HG03520 (cell line): Measurements from ENCODE around the gene RRBP1.

ENCODE experiments used
- ATAC-seq: cut with Tn5 transposase; IDR thresholded peaks from one replicate; pipeline ENCODE4 v1.9.1; 2021; ENCODE audit warnings: mild to moderate bottlenecking, moderate library complexity; ENCODE audit not compliant: unreplicated experiment

The RRBP1 gene

DNA sequence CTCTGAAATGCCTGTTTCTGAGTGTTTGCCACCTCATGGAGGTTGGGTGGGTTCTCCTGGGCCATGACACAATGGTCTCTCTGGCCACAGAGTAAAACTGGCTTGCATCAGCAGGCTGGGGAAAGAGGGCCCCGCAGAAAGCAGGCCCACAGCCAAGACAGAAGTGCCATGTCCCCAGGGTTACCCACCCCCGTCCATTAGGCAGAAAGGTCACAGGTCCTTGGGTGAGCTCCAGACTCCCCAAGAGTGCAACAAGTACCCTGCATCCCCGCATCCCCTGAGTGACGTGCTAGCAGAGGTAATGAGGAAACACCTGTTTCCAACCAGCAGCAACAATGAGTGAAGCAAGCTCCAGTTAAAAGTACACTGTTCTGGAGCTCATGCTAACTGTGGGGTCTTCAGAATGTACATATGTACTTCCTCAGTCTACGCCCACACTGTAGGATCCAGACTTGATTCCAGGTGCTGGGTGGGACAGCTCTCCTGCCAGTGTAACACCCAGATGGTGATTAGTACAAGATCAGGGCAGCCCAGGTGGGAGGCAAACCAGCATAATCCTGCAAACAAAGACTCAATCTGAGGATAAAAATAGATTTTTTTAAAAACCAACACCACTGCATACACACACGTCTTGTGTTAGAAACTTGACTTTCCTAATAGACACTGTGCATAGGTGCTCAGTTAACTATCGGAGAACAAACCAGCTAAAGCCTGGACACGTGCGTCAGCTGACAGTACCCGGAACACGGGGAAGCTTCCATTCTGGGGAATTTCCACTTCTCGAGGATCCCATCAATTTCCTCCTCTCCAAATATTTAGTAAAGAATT is 31.5 kb downstream of the RRBP1 start:
- no peak for ATAC-seq

DNA sequence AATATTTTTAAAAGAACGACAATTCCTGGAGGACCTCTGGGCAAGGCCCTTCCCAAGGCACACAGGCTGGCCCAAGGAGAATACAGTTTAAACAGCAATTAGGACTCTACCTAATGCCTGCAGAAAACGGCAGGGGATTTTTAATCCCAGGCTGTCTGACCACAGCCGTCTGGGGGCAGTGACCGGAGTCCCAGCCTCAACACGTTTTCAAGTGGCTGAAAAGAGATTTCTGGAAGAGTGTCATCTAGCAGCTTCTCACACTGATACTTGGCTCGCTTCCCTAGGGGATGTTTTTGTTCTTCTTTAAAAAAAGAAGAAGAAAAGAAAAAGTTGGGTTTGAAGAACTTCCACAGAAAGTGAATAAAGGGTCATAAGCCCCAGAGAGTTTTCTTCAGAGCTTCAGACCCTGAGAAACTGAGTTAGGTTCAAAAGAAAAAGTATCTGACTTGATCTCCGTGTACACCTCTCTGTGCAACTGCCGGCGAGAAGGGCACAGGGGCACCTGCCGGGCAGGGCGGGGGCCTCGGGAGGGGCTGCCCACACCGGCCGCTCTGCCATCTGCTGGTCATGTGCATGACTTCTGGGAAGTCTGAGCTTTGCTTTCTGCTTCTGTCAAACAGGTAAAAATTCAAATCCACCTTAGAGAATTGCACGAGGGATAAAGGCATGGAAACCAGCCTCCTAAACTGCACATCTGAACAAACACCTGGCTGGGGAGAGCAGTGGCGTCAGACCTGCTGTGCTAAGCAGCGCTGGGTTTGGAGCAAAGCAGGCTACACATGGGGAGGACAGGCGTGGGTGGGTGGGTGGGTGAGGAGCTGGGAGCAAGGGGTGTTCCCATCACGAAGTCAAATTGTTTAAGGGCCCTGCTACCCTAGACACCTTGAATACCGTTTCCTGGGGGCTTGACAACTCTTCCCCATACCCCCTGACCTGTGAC is 33.0 kb downstream of the RRBP1 start:
- ATAC-seq = no peak

- no peak for ATAC-seq
These were observed 33.8 kb downstream of the RRBP1 start for GRCh38 chr20:17648315-17648646.

DNA sequence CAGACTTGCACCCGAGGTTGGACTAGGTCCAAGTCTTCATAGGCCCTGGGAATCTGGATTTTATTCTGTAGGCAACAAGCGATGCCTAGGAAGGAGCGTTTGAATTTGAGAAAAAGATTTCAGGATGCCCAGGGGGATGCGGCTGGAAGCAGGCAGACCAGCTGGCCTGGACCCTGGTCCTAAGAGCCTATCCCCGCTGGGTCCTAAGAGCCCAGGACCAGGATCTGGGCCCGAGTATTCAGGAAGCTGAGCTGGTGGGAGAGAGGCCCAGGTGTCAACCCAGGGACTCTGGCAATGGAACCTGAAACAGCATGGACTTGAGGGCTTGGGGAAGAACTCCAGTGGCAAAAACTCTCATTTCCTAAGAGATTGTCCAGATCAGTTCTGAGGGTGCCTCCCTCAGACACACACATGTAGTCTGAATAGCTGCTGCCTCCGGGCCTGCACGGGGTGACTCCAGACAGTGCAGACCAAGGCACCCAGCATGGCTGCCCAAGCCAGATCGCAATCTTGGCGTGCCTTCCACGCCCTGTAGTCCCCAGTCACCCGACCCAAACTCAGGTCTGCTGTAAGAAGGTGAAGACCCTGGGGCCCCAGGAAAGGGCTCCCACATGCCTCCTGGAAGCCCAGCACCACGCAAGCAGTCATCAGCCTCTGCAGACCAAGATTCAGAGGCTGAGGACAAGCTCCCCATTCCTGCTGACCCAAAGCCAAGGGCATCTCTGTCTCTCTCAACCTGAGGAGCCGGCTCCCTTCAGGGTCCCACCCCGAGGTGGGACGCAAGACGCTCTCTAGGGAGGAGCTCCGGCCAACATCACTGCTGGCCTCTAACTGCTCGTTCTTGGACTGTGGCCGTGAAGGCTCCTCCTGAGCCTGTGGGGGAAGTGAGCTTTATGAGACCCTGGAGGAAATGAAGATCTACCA is 34.4 kb downstream of the RRBP1 start:
- ATAC-seq = no peak

GRCh38 chr20:17646961-17647301 is 35.1 kb downstream of the RRBP1 start:
- ATAC-seq = no peak

DNA sequence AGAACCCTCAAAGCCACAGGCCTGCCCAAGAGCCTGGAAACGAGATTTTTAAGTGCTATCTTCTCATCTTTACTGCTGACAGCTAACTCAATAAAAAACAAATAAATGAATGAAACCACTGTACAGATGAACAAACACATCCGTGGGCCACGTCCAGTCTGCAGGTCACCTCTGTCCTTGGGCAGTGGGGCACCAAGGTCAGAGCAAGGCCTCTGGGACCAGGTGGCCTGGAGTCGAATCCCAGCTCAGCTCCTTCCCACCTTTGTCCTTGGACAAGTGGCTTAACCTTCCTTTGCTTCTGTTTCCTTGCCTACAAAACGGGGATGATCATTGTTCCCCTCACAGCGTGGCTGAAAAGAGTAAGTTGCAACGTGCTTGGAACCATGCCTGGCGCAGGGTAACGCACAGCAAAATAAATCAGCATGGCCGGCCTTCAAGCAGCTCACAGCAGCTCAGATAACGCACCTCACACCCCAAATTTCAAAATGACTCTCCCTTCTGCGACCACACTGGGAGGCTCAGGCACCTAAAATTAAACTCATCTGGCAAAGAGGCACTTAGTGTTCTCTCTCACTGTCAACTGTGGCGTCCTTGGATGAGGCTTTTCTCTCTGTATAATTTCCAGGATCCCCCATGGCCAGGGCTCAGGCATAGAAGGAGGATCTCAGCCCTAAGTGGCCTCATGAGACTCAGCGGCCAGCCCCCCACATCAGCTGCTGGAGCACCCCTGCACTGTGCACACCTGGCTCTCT is 35.7 kb downstream of the RRBP1 start:
- no peak for ATAC-seq

DNA sequence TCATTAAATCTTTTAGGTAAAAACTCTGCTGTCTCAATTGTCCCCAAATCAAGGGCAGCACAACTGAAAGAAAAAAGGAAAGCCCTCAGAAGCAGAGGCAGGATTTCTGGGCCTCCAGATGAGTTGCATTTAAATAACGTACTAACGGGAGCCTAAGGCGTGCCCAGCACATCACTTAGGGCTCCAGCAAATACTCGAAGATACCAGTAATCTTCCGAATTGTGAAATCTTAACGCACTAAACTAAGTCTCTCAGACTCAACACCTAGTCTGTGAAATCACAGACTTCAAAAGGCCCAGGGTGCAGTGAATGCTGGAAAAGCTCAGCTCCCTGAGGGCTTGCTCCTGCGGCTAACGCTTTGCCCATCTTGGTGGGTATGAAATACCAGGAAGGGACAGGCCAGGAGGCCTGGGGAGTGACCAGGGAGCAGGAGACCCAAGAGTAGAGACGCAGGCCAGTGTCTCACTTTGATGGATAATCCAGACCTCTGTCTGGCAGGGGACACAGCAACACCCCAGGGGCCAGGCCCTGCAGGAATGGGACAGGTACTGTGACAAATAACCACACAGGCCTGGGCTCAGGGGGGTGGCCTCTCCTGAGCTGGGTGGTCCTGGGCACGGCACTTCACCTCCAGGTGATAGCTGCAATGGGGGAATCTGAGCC is 36.4 kb downstream of the RRBP1 start:
- ATAC-seq = no peak

GRCh38 chr20:17645010-17645409 is 37.0 kb downstream of the RRBP1 start:
- ATAC-seq = no peak

- no peak for ATAC-seq
These were observed 37.6 kb downstream of the RRBP1 start for GRCh38 chr20:17644451-17644850.

DNA sequence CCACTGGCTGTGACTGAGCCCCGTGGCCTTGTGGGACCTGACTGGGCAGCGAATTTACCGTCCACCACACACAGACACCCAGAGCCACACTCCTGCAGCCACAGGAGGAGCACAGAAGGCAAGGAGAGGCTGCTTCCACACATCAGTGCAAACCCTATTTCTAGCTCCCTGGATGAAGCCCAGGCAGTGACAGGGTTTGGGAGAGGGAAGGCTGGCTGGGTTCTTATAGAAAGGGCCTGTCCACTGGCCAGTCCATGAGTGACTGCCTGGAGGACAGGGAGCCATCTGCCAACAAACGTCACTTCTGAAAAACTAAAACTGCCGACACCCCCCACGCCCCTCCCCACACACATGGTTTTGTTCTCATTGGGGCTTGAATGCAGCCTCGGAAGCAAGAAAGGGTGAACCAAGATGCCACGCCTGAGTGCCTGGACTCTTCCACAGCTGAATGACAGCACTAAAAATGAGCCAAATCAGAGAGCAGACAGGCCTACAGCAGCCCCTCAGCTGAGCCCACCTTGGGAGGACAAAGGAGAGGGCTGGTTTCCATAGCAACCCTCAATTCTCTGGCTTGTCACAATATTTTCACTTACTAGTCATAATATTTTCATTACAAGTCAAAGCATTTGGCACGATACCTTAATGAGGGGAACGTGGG is 38.4 kb downstream of the RRBP1 start:
- no peak for ATAC-seq

DNA sequence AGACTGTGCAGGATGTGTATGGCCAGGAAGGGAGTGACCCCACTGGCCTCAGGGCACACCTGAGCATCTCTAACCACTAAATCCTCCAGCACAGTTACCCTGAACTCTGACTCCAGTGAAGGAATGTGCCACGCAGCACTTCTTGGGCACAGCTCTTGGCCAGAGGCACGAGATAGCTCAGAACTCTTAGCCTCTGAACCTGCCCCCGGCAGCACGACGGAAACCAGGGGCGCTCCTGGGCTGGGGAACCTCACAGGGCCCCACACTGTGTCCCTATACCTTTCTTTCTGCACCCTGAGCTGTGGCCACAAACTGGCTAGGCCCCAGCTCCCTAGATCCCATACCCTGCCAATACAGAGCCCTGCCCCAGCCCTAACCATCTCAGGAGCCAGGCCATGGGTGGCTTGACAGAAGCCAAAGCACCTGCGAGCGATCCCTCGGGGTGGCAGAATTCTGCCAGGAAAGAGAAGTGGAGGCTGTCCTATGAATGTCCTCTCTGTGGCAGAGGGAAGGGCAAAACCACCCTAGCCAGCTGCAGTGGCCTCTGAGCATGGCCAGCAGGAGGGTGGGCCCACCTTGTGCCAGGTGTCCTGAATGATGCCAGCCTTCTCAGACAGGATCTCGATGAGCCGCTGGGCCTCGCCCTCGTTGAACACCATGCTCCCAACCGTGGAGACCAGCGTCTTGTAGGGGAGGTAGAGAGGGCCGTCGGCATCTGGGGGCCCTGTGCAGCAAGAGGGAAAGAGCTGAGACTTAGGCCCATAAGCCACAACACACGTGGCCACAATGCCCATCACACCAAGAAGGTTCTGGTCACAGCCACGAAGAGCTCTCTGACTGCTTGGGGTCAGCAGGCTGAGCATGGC is 39.4 kb downstream of the RRBP1 start:
- no peak for ATAC-seq

GRCh38 chr20:17641993-17642392 is 40.0 kb downstream of the RRBP1 start:
- no peak for ATAC-seq

DNA sequence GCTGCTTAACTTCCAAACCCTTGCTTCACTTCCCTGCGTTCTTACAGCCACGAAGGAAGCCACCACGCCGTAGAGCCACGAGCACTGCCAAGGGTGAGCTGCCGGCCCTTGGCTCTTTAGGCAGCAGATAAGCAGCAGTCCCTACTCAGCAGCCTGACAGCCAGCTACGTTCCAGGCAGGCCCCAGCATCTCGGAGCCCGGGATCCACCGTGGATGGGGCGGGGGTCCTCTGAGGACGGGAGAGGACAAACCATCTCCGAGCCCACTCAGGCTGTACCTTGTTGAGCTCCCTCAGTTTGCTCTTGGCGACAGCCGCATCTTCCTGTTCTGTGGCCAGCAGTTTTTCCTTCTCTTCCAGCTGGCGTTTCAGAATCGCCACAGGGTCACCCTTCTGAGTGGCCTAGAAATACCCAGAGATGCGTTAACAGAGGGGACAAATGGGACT is 40.5 kb downstream of the RRBP1 start:
- ATAC-seq = no peak

DNA sequence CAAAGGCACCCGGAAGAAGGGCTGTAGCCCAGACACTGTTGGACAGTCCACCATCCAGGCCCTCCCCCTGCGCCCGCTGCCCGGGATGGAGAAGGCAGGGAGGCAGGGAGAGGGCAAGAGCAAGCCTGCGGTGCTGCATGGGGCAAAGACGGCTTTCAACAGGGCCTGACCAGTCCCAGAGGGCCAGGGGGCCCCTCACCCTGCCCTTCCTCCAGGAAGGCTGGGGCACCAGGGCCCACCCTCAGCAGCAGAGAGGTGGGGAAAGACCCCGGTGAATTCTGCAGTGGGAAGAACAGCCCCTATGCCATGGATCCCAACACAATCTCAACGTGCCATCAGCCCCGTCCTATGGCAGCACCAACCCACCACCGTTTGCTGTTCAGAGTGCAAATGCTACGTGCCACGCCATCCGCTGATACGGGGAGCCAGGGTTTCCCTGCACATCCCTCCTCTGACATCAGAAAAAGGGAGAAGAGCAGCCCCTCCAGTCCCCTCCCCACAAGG is 41.1 kb downstream of the RRBP1 start:
- no peak for ATAC-seq

DNA sequence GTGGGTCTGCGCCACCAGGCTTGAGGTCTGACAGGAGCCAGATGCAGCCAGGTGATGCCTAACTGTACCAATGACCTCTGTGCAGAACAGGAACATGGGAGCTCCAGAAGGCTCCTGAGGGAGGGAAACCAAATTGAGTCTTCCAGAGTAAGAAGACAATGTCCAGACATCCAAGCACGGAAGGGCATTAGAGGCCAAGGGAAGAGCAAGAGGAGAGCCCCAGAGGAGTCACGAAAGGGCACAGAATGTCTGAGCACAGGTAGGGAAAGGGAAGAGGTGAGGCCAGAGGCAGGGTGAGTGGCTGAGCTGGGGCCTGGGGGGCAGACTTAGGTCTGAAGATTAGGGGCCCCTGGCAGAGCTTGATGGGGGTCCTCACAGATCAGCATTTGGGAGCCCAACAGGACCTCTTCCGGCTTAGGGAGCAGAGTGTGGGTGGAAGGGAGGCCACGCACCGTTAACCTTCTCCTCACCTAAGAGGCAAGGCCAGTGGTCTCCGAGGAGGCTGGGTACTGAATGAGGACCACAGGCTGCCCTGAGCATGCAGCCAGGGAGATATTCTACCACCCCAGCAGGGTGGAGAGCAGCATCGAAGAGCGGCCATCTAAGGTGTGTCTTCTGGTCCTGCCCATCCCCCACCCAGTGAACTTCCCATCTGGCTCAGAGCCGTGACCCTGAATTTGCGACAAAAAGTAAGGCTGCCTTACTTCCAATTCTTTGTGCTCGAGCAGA is 41.7 kb downstream of the RRBP1 start:
- no peak for ATAC-seq

DNA sequence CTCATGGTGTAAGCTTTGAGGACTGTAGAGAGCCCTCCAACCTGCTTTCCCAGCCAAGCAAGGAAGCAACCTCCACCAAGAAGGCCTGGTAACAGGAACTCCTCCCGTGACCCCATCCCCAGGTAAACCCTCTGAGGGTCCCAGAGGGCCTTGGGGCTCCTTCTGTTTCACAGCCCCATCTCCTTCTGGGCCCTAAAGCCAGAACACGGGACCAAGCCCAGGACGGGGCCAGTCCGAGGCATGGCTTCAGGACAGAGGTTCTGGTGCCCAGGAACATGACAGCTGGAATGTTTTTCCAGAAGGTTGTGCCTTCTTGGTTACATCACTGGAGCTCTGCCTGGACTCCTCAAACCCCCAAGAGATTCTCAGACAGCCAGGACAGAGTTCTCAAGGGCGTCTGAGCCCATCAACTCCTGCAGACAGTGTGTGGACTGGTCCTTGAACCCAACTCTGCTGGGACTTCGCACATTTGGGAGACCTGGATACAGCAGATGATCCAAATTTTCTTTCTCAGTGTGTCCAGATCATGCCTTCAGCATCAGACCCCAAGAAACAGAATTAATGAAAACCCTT is 43.1 kb downstream of the RRBP1 start:
- ATAC-seq = no peak

GRCh38 chr20:17637985-17638640 is 43.9 kb downstream of the RRBP1 start:
- ATAC-seq = no peak
